ENCODE measurements around the gene IFT25.
A peak's percentile ranks its signal among the peaks of the same experiment; 100 is the strongest.

The IFT25 gene

DNA sequence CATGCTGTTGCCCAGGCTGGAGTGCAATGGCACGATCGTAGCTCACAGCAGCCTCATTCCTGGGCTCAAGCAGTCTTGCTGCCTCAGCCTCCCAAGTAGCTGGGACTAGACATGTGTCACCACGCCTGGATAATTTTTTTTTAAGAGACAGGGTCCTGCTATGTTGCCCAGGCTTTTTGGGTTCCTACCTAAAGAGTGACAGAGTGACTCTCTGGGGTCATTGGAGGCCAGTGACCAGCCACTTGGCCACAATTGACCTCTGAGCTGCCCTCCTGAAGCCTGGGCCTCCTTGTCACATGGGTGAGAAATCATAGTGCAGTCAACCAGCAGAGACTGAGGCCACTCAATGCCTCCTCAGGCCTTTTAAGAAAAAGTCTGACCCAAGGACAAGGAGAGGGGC is 45.8 kb downstream of the IFT25 start:
- no peak overlapping the region for H2AFZ ChIP-seq (ENCODE audit: low read length, unreplicated experiment)

DNA sequence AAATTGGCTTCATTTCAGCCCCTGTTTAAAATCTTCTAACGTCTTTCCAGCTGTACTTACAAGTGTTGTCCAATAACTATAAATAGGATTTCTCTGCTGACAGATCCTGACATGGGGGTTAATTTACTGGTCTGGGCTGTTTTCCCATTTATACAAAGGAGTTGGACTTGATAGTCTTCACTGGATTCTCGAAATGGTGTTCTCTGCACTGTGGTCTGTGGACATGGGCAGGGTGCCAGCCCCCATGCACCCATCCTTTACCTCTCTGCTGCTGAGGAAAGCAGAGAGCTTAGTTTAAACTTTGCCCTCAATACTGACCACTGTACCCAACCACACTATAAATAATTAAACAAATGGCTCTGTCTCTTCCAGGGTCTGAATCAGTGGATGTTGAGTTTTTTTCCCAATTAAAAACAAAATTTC is 46.3 kb downstream of the IFT25 start:
- H3K4me3 ChIP-seq (ENCODE audit: low read depth, low read length), result no peak overlapping the region
- H3K27ac ChIP-seq (ENCODE audit: low read depth, low read length), result no peak overlapping the region
- peaks cover 20% of the 10 kb centered on the region for H3K4me1 ChIP-seq (ENCODE audit: control insufficient read depth, insufficient read depth, low read length, unreplicated experiment)
- no peaks in the 10 kb centered on the region for H3K36me3 ChIP-seq (ENCODE audit: insufficient read depth, low read length)
- no peaks in the 10 kb centered on the region for H3K27me3 ChIP-seq (ENCODE audit: insufficient read depth, low read length)
- H3K79me2 ChIP-seq (ENCODE audit: control insufficient read depth, insufficient read depth, low read length, unreplicated experiment), result no peaks in the 10 kb centered on the region
- no peak overlapping the region for H2AFZ ChIP-seq (ENCODE audit: low read length, unreplicated experiment)

More for the DNA sequence above, 45.8 kb downstream of the IFT25 start:
- Histone ChIP-seq H3K4me3 (ENCODE audit: low read depth, low read length) (no peak overlapping the region), H3K27ac (ENCODE audit: low read depth, low read length) (no peak overlapping the region), H3K27me3 (ENCODE audit: insufficient read depth, low read length) (no peaks in the 10 kb centered on the region), H3K4me1 (ENCODE audit: control insufficient read depth, insufficient read depth, low read length, unreplicated experiment) (peaks cover 20% of the 10 kb centered on the region), H3K36me3 (ENCODE audit: insufficient read depth, low read length) (no peaks in the 10 kb centered on the region), H3K79me2 (ENCODE audit: control insufficient read depth, insufficient read depth, low read length, unreplicated experiment) (no peaks in the 10 kb centered on the region)

DNA sequence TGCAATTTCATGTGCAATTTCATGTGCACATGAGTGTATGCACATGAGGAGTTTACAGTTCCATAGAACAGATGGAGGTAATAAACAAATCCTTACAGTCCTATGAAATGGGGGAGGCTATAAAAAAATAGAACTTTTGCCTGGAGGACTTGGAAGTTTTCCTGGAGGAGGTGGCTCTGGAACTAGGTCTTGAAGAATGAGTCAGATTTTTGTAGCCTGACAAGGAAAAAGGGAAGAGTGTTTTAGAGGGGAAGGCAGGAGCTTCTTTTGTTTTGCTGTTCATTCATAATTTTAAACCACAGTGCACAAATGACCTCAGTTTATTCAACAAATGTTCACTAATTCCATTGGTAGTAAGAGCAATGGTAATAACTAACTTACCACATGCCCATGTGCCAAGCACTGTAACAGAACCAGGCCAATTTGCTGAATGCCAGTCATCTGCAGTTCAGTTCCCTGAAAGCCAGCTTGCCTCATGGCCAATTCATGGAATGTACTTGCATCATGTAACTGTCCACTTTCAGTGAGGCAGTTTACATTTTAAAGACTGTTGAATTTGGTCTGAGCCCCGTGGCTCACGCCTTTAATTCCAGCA is 48.8 kb downstream of the IFT25 start:
- Histone ChIP-seq H2AFZ (ENCODE audit: low read length, unreplicated experiment) (no peak overlapping the region), H3K4me1 (ENCODE audit: control insufficient read depth, insufficient read depth, low read length, unreplicated experiment) (peaks cover 20% of the 10 kb centered on the region), H3K79me2 (ENCODE audit: control insufficient read depth, insufficient read depth, low read length, unreplicated experiment) (no peaks in the 10 kb centered on the region), H3K36me3 (ENCODE audit: insufficient read depth, low read length) (no peaks in the 10 kb centered on the region), H3K4me3 (ENCODE audit: low read depth, low read length) (no peak overlapping the region), H3K27ac (ENCODE audit: low read depth, low read length) (peak overlapping the region; percentile 36), H3K27me3 (ENCODE audit: insufficient read depth, low read length) (no peaks in the 10 kb centered on the region)

DNA sequence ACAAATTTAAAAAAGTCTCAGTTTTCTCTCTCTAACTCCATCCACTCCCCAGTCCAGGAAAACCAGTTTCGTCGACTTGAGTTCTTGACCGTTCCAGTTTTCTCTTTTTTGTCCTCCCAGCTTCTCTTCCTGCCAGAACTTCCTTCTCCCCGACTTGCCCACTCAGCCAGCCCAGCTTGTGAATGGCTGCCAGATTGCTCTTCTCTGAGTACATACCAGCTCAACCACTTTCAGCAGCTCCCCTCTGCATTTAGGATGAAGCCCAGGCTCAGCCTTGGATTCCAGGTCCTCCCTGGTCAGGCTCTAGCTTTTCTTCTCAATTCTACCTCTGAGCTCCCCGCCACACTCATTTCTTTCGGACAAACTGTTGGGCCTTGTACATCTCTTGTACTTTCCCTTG is 50.1 kb downstream of the IFT25 start:
- H3K4me3 ChIP-seq (ENCODE audit: low read depth, low read length), result no peak overlapping the region
- no peak overlapping the region for H2AFZ ChIP-seq (ENCODE audit: low read length, unreplicated experiment)
- H3K79me2 ChIP-seq (ENCODE audit: control insufficient read depth, insufficient read depth, low read length, unreplicated experiment), result no peaks in the 10 kb centered on the region
- peaks cover 27% of the 10 kb centered on the region for H3K4me1 ChIP-seq (ENCODE audit: control insufficient read depth, insufficient read depth, low read length, unreplicated experiment)
- H3K27me3 ChIP-seq (ENCODE audit: insufficient read depth, low read length), result no peaks in the 10 kb centered on the region
- no peak overlapping the region for H3K27ac ChIP-seq (ENCODE audit: low read depth, low read length)
- H3K36me3 ChIP-seq (ENCODE audit: insufficient read depth, low read length), result no peaks in the 10 kb centered on the region

DNA sequence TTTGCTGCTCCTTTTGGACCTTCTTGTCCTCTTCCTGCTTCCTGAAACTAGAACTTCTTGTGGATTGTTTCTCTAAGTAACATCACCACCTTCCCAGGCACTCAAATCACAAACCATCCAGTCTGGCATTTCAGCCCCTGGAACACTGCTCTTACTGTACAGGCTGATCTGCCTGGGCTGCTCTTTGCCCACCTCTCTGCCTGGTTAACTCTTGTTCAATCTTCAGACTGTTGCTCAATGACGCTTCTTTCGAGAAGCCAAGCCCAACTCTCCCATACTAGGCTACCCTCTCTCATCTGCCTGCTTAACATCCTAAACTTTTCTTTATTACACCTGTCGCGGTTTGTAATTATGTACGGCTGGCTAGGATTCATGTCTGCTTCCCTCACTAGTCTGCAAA is 50.9 kb downstream of the IFT25 start:
- Histone ChIP-seq H3K4me1 (ENCODE audit: control insufficient read depth, insufficient read depth, low read length, unreplicated experiment) (peaks cover 25% of the 10 kb centered on the region), H3K79me2 (ENCODE audit: control insufficient read depth, insufficient read depth, low read length, unreplicated experiment) (no peaks in the 10 kb centered on the region), H2AFZ (ENCODE audit: low read length, unreplicated experiment) (no peak overlapping the region), H3K27me3 (ENCODE audit: insufficient read depth, low read length) (no peaks in the 10 kb centered on the region), H3K4me3 (ENCODE audit: low read depth, low read length) (no peak overlapping the region), H3K36me3 (ENCODE audit: insufficient read depth, low read length) (no peaks in the 10 kb centered on the region), H3K27ac (ENCODE audit: low read depth, low read length) (no peak overlapping the region)

DNA sequence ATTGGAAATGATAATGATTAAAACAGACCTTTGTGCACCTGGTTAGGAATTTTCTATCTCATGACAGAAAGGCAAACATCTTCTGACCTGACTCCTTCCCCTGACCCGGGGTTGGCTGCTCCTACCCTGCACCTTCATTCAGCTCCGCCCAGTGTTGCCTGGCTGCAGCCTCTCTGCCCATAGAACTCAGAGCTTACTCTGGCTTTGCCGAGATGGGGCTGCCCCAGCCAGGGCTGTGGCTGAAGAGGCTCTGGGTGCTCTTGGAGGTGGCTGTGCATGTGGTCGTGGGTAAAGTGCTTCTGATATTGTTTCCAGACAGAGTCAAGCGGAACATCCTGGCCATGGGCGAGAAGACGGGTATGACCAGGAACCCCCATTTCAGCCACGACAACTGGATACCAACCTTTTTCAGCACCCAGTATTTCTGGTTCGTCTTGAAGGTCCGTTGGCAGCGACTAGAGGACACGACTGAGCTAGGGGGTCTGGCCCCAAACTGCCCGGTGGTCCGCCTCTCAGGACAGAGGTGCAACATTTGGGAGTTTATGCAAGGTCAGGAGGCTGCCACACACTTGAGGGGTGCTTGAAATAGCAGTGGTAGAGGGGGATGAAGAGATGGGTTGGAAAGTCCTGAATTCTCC is 51.4 kb downstream of the IFT25 start, which contains the start of gene DIO1:
Gene DIO1 (plus strand): TSS at position 189 of the 638 bp plus-strand sequence. CDS start 24 bp downstream, at position 213.
- Histone ChIP-seq H3K27ac (ENCODE audit: low read depth, low read length) (no peak within 1 kb of the TSS), H2AFZ (ENCODE audit: low read length, unreplicated experiment) (no peak within 1 kb of the TSS), H3K4me1 (ENCODE audit: control insufficient read depth, insufficient read depth, low read length, unreplicated experiment) (peaks cover 21% of the 10 kb centered on the region), H3K79me2 (ENCODE audit: control insufficient read depth, insufficient read depth, low read length, unreplicated experiment) (no peaks in the 10 kb centered on the region), H3K27me3 (ENCODE audit: insufficient read depth, low read length) (no peaks in the 10 kb centered on the region), H3K4me3 (ENCODE audit: low read depth, low read length) (no peak within 1 kb of the TSS), H3K36me3 (ENCODE audit: insufficient read depth, low read length) (no peaks in the 10 kb centered on the region)

DNA sequence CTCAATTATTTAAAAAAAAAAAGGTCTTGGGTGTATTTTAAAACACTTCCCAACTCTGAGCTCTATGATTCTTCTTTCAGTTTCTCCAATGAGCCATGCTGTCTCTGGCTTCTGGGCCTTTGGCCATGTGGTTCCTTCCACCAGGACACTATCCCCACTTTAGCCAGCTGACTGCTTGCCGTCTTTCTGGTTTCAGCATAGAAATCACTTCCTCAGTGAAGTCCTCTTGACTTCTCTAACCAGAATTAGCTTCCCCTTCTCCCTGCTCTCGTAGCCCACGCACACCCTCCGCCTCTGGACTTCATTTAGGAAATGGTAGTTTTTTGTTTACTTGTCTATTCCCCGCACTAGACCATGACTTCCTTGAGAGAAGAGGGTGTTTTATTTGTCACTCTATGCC is 52.6 kb downstream of the IFT25 start:
- Histone ChIP-seq H3K4me1 (ENCODE audit: control insufficient read depth, insufficient read depth, low read length, unreplicated experiment) (peaks cover 17% of the 10 kb centered on the region), H3K27me3 (ENCODE audit: insufficient read depth, low read length) (no peaks in the 10 kb centered on the region), H3K36me3 (ENCODE audit: insufficient read depth, low read length) (no peaks in the 10 kb centered on the region), H3K4me3 (ENCODE audit: low read depth, low read length) (no peak overlapping the region), H3K27ac (ENCODE audit: low read depth, low read length) (no peak overlapping the region), H2AFZ (ENCODE audit: low read length, unreplicated experiment) (no peak overlapping the region), H3K79me2 (ENCODE audit: control insufficient read depth, insufficient read depth, low read length, unreplicated experiment) (no peaks in the 10 kb centered on the region)

DNA sequence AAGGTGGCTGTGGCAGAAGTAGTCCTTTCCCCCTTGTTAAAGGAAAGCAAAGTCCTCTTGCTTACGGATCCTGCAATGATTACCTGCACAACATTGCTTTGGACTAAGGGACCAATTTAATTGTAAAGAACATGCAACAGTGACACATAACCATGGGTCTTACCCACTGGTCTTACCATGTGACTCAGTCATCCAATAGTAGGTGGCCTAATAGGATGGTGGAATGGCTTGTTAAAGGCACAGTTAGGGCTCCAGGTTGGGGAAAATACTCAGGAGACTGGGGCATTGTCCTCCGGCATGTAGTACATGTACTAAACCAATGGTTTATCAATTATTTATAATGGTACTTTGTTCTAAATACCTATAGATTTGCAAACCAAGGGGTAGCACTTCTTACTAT is 53.8 kb downstream of the IFT25 start:
- no peaks in the 10 kb centered on the region for H3K79me2 ChIP-seq (ENCODE audit: control insufficient read depth, insufficient read depth, low read length, unreplicated experiment)
- no peaks in the 10 kb centered on the region for H3K27me3 ChIP-seq (ENCODE audit: insufficient read depth, low read length)
- H3K27ac ChIP-seq (ENCODE audit: low read depth, low read length), result no peak overlapping the region
- H3K4me3 ChIP-seq (ENCODE audit: low read depth, low read length), result no peak overlapping the region
- H3K4me1 ChIP-seq (ENCODE audit: control insufficient read depth, insufficient read depth, low read length, unreplicated experiment), result peaks cover 13% of the 10 kb centered on the region
- no peaks in the 10 kb centered on the region for H3K36me3 ChIP-seq (ENCODE audit: insufficient read depth, low read length)
- no peak overlapping the region for H2AFZ ChIP-seq (ENCODE audit: low read length, unreplicated experiment)

DNA sequence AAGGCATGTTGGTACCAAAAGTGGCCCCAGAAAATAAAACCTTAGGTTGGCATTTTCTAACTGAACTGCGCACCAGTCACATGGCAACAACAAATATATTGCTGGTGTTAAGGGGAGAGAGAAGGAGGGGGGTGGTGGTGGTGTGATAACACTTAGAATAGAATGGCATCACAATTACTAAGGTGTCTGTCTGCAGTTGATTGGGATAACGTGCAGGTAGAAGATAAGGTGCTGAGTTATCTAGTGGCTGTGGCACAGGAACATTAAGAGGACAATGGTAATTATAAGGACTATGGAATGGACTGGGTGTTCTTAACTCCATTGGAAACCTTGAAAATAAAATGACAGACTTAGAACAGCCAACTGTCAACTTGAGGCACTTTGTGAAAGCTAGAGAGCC is 54.5 kb downstream of the IFT25 start:
- Histone ChIP-seq H3K4me1 (ENCODE audit: control insufficient read depth, insufficient read depth, low read length, unreplicated experiment) (peaks cover 10% of the 10 kb centered on the region), H3K36me3 (ENCODE audit: insufficient read depth, low read length) (no peaks in the 10 kb centered on the region), H3K27me3 (ENCODE audit: insufficient read depth, low read length) (no peaks in the 10 kb centered on the region), H2AFZ (ENCODE audit: low read length, unreplicated experiment) (no peak overlapping the region), H3K27ac (ENCODE audit: low read depth, low read length) (no peak overlapping the region), H3K4me3 (ENCODE audit: low read depth, low read length) (no peak overlapping the region), H3K79me2 (ENCODE audit: control insufficient read depth, insufficient read depth, low read length, unreplicated experiment) (no peaks in the 10 kb centered on the region)

DNA sequence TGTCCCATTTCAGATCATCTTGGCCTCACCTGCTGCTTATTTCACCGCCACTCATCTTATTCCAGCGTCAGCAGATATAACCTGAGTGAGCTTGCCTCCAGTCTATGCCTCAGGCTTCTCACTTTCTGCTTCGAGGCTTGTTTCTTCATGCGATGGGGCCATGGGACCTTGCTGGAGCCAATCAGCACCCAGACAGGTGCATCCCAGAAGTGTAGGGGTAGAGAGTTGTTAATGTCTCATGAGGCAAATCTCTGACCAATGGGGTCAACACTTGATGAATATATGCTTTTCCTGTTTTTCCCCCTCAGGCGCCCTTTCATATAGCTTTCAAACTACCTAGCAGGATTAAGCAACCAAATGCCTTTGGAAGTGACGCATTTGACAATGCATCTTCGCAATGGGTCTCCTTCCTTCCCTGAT is 55.0 kb downstream of the IFT25 start:
- no peaks in the 10 kb centered on the region for H3K36me3 ChIP-seq (ENCODE audit: insufficient read depth, low read length)
- no peaks in the 10 kb centered on the region for H3K27me3 ChIP-seq (ENCODE audit: insufficient read depth, low read length)
- peak overlapping the region; percentile 94 for H2AFZ ChIP-seq (ENCODE audit: low read length, unreplicated experiment)
- peaks cover 10% of the 10 kb centered on the region for H3K4me1 ChIP-seq (ENCODE audit: control insufficient read depth, insufficient read depth, low read length, unreplicated experiment)
- H3K79me2 ChIP-seq (ENCODE audit: control insufficient read depth, insufficient read depth, low read length, unreplicated experiment), result no peaks in the 10 kb centered on the region
- H3K4me3 ChIP-seq (ENCODE audit: low read depth, low read length), result peak overlapping the region; percentile 88
- H3K27ac ChIP-seq (ENCODE audit: low read depth, low read length), result peak overlapping the region; percentile 94
